GM12874 (cell line): ENCODE data around the gene KCND3.

ENCODE experiments used
- CTCF ChIP-seq: IDR thresholded peaks from 2 replicates; pipeline ENCODE4 v1.5.1; 2011; ENCODE audit warnings: low read depth, mild to moderate bottlenecking, control low read depth, low read length, moderate library complexity; ENCODE audit not compliant: insufficient read depth

Gene KCND3

GRCh38 chr1:111989531-111990025, at the start of gene KCND3:
TSS of gene KCND3 (minus strand) at chr1:111989668.
- TF ChIP-seq CTCF: no peak

GRCh38 chr1:112034277-112034676, 44.8 kb upstream of the KCND3 start:
- no peak for TF ChIP-seq CTCF

GRCh38 chr1:112033439-112034120, 44.1 kb upstream of the KCND3 start:
- no peak for TF ChIP-seq CTCF

GRCh38 chr1:112030157-112030556, 40.7 kb upstream of the KCND3 start:
- no peak for TF ChIP-seq CTCF

GRCh38 chr1:112027696-112028095, 38.2 kb upstream of the KCND3 start:
- TF ChIP-seq CTCF: no peak

GRCh38 chr1:112026501-112026900, 37.0 kb upstream of the KCND3 start:
- TF ChIP-seq CTCF: no peak

- TF ChIP-seq CTCF: no peak
Measured at GRCh38 chr1:112026016-112026415, 36.5 kb upstream of the KCND3 start.

GRCh38 chr1:112021263-112021662, 31.8 kb upstream of the KCND3 start:
- no peak for TF ChIP-seq CTCF
